Measurements from ENCODE around the gene BMI1. TPM values are rescaled to one million over a fixed set of nuclear protein-coding genes. Genes with fewer than 3 reads are reported as not detected.
A peak's percentile ranks its signal among the peaks of the same experiment; 100 is the strongest.

BMI1 gene
- polyA plus RNA-seq, 3 donors from 2014 or later, result 23.4 to 52.9 (median 29.6) TPM

DNA sequence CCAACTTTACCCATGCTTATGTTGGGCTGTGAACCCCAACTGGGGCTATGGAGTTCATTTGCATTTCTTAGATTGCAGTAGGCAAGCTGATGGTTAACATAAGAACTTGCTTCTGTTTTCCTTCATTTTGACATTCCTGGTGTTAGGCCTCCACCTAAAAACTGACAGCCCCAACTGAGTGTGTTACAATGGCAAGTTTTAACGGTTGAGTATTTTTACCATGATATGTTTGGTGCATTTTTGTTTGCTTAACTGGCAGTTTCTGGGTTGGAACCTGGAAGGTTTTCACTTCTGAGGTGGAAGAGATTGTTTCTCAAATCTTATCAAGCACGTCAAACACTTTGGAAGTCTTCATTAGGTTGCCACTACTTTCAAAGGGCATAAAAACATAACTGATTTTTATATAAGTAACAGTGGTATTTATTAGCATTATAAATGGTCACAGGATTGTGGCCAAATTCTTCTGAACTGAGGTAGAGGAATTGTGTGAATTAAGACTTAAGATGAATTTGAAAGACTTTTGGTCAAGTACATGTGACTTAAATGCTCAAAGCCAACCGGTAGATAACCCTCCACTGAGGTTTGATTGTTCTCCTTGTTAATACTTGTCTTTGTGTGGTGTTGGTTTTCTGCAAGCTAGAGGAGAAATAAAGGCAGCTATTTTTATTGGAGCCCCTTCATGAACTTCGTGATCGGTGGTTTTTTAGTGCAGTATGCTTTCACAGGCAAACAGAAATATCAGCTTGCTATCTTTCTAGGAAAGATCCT is 2.8 kb downstream of the BMI1 start:
- Mint-ChIP-seq H3K9me3 (peaks cover 0 to 2% (median 0%) of the 10 kb centered on the region in 6 donors), H3K36me3 (peaks cover 6 to 7% (median 7%) of the 10 kb centered on the region in 3 donors), H3K4me1 (peaks cover 47 to 61% of the 10 kb centered on the region in 2 donors), H3K4me3 (peak overlapping the region; percentile 86 to 95 (median 91)), H3K27me3 (ENCODE audit: low read depth in 3 of 3) (peaks cover 30 to 44% (median 44%) of the 10 kb centered on the region in 3 donors), H3K27ac (peak overlapping the region in 2 of 6 donors; percentile 10 to 69)
- no peak for DNase-seq

GRCh38 chr10:22324413-22324812 is 3.5 kb downstream of the BMI1 start:
- H3K36me3 Mint-ChIP-seq, result peaks cover 10 to 11% (median 11%) of the 10 kb centered on the region in 3 donors
- peaks cover 30 to 43% (median 41%) of the 10 kb centered on the region in 3 donors for H3K27me3 Mint-ChIP-seq (ENCODE audit: low read depth in 3 of 3)
- peaks cover 0 to 2% (median 0%) of the 10 kb centered on the region in 6 donors for H3K9me3 Mint-ChIP-seq
- DNase-seq, result no peak
- peak overlapping the region; percentile 78 to 95 (median 91) for H3K4me3 Mint-ChIP-seq
- peak overlapping the region; percentile 31 to 92 (median 60) for H3K27ac Mint-ChIP-seq
- H3K4me1 Mint-ChIP-seq, result peaks cover 46 to 54% of the 10 kb centered on the region in 2 donors

- peaks cover 15% of the 10 kb centered on the region in 3 donors for H3K36me3 Mint-ChIP-seq
- peaks cover 42 to 50% of the 10 kb centered on the region in 2 donors for H3K4me1 Mint-ChIP-seq
- peaks cover 30 to 40% (median 38%) of the 10 kb centered on the region in 3 donors for H3K27me3 Mint-ChIP-seq (ENCODE audit: low read depth in 3 of 3)
Measured at GRCh38 chr10:22324893-22325271, 4.0 kb downstream of the BMI1 start.

GRCh38 chr10:22325272-22326144 is 4.6 kb downstream of the BMI1 start:
- peaks cover 16% of the 10 kb centered on the region in 3 donors for H3K36me3 Mint-ChIP-seq
- peak overlapping the region; percentile 79 to 95 (median 91) for H3K4me3 Mint-ChIP-seq
- no peaks in the 10 kb centered on the region for H3K9me3 Mint-ChIP-seq
- peaks cover 39 to 45% of the 10 kb centered on the region in 2 donors for H3K4me1 Mint-ChIP-seq
- H3K27ac Mint-ChIP-seq, result peak overlapping the region; percentile 75 to 92 (median 84)
- peak; percentile 81 to 85 (median 84) for DNase-seq
- H3K27me3 Mint-ChIP-seq (ENCODE audit: low read depth in 3 of 3), result peaks cover 27 to 36% (median 34%) of the 10 kb centered on the region in 3 donors

More at GRCh38 chr10:22324893-22325271, 4.0 kb downstream of the BMI1 start:
- H3K27ac Mint-ChIP-seq, result peak overlapping the region; percentile 34 to 92 (median 79)
- peak overlapping the region; percentile 78 to 95 (median 91) for H3K4me3 Mint-ChIP-seq
- DNase-seq, result no peak
- peaks cover 0 to 2% (median 0%) of the 10 kb centered on the region in 6 donors for H3K9me3 Mint-ChIP-seq

DNA sequence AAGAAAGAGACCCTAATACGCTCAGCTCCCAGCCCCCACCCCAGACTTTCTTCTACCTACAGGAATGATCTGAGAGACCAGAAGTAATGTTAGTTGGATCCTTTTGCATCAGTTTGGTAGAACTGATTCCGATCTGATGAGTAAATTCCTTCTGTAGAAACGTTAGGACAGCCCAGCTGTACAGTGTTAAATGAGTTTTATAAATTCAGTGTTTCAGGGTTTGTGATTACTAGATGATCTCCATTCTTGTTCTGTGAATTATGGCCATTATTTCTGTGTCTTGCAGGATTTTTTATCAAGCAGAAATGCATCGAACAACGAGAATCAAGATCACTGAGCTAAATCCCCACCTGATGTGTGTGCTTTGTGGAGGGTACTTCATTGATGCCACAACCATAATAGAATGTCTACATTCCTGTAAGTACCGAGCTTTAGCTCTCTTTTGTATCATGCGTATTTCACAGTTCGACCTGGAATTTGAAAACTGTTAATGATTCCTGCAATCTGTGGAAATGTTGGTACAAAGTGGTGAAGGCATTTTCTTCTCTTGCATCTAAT is 5.3 kb downstream of the BMI1 start:
- Mint-ChIP-seq H3K4me1 (peaks cover 39 to 45% of the 10 kb centered on the region in 2 donors), H3K9me3 (no peaks in the 10 kb centered on the region), H3K36me3 (peaks cover 16% of the 10 kb centered on the region in 3 donors), H3K4me3 (peak overlapping the region; percentile 71 to 85 (median 79)), H3K27me3 (ENCODE audit: low read depth in 3 of 3) (peaks cover 25 to 34% (median 33%) of the 10 kb centered on the region in 3 donors), H3K27ac (peak overlapping the region; percentile 69 to 91 (median 80))
- no peak for DNase-seq

DNA sequence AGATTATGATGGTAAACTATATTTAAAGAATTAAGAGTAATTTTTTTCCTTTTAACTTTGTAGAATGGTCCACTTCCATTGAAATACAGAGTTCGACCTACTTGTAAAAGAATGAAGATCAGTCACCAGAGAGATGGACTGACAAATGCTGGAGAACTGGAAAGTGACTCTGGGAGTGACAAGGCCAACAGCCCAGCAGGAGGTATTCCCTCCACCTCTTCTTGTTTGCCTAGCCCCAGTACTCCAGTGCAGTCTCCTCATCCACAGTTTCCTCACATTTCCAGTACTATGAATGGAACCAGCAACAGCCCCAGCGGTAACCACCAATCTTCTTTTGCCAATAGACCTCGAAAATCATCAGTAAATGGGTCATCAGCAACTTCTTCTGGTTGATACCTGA is 8.3 kb downstream of the BMI1 start:
- peaks cover 20 to 38% (median 20%) of the 10 kb centered on the region in 3 donors for H3K27me3 Mint-ChIP-seq (ENCODE audit: low read depth in 3 of 3)
- peaks cover 16 to 19% (median 16%) of the 10 kb centered on the region in 3 donors for H3K36me3 Mint-ChIP-seq
- no peak overlapping the region for H3K27ac Mint-ChIP-seq
- H3K4me1 Mint-ChIP-seq, result peaks cover 39 to 45% of the 10 kb centered on the region in 2 donors
- peaks cover 0 to 2% (median 0%) of the 10 kb centered on the region in 6 donors for H3K9me3 Mint-ChIP-seq
- no peak overlapping the region for H3K4me3 Mint-ChIP-seq
- DNase-seq, result no peak

- peak overlapping the region; percentile 73 to 89 (median 84) for H3K4me3 Mint-ChIP-seq
- H3K4me1 Mint-ChIP-seq, result peaks cover 31 to 39% of the 10 kb centered on the region in 2 donors
Measured at GRCh38 chr10:22332116-22332692, 11.3 kb downstream of the BMI1 start.

GRCh38 chr10:22333167-22333974 is 12.5 kb downstream of the BMI1 start:
- H3K27me3 Mint-ChIP-seq (ENCODE audit: low read depth in 3 of 3), result peaks cover 26 to 52% (median 27%) of the 10 kb centered on the region in 3 donors
- H3K4me3 Mint-ChIP-seq, result peak overlapping the region; percentile 73 to 89 (median 84)
- peaks cover 0 to 2% (median 0%) of the 10 kb centered on the region in 6 donors for H3K9me3 Mint-ChIP-seq
- peak overlapping the region; percentile 85 to 94 (median 86) for H3K27ac Mint-ChIP-seq
- peak; percentile 59 to 70 (median 62) for DNase-seq
- H3K4me1 Mint-ChIP-seq, result peaks cover 34 to 44% of the 10 kb centered on the region in 2 donors
- peaks cover 9 to 13% (median 9%) of the 10 kb centered on the region in 3 donors for H3K36me3 Mint-ChIP-seq

More at GRCh38 chr10:22332116-22332692, 11.3 kb downstream of the BMI1 start:
- H3K27me3 Mint-ChIP-seq (ENCODE audit: low read depth in 3 of 3), result peaks cover 15 to 40% (median 18%) of the 10 kb centered on the region in 3 donors
- no peak for DNase-seq
- peaks cover 0 to 2% (median 0%) of the 10 kb centered on the region in 6 donors for H3K9me3 Mint-ChIP-seq
- H3K36me3 Mint-ChIP-seq, result peaks cover 16 to 19% (median 16%) of the 10 kb centered on the region in 3 donors
- peak overlapping the region; percentile 16 to 94 (median 86) for H3K27ac Mint-ChIP-seq

GRCh38 chr10:22333975-22334282 is 13.0 kb downstream of the BMI1 start:
- Mint-ChIP-seq H3K27me3 (ENCODE audit: low read depth in 3 of 3) (peaks cover 31 to 58% (median 32%) of the 10 kb centered on the region in 3 donors), H3K9me3 (peaks cover 0 to 2% (median 0%) of the 10 kb centered on the region in 6 donors), H3K4me1 (peaks cover 34 to 44% of the 10 kb centered on the region in 2 donors), H3K4me3 (peak overlapping the region; percentile 73 to 89 (median 84)), H3K27ac (peak overlapping the region; percentile 85 to 94 (median 86)), H3K36me3 (peaks cover 9 to 13% (median 9%) of the 10 kb centered on the region in 3 donors)
- DNase-seq, result no peak

DNA sequence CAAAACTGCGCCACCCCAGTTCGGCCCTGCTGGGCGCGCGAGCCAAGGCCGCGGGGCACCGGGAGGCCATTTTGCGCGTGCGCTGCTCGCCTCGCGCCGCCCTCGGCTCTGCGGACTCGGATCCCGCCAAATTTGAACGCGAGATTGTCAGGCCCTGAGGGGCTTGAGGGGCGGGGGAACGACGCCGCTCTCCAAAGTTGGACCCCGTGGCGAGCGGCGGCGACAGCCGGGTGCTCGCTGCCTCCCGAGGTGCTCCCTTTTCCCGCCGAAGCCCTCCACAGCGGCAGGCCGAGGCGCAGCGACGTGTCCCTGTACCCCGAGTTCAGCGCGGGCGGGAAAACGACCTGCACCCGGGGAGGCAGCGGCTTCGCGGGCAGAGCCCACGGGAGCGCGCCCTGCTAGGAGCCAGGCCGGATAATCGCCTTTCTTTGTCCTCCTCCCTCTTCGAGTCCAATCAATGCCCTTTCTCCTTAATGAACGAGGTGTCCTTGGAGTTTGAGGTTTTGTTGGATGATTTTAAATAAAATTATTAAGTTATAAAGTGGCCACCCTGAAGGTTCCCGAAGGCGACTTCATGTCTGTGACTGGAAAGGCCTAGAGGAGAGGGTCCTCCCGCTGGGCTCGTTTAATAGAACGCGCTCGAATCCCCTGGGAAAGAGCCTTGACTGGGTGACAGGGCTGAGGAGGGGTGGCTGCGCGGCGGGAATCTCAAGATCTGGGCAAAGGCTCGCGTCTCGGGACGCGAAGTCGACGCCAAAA is 13.7 kb downstream of the BMI1 start:
- Mint-ChIP-seq H3K27me3 (ENCODE audit: low read depth in 3 of 3) (peaks cover 32 to 64% (median 39%) of the 10 kb centered on the region in 3 donors), H3K27ac (peak overlapping the region in 5 of 6 donors; percentile 85 to 96 (median 94))

GRCh38 chr10:22335173-22335933 is 14.5 kb downstream of the BMI1 start:
- Mint-ChIP-seq H3K27me3 (ENCODE audit: low read depth in 3 of 3) (peaks cover 39 to 72% (median 46%) of the 10 kb centered on the region in 3 donors), H3K9me3 (peaks cover 0 to 2% (median 0%) of the 10 kb centered on the region in 6 donors), H3K4me1 (peaks cover 40 to 52% of the 10 kb centered on the region in 2 donors), H3K4me3 (peak overlapping the region; percentile 87 to 93 (median 89)), H3K36me3 (peaks cover 0 to 3% (median 0%) of the 10 kb centered on the region in 3 donors), H3K27ac (peak overlapping the region; percentile 51 to 96 (median 94))
- DNase-seq, result peak; percentile 79 to 82 (median 82)

More for the DNA sequence above, 13.7 kb downstream of the BMI1 start:
- DNase-seq, result no peak
- Mint-ChIP-seq H3K4me1 (peaks cover 34 to 44% of the 10 kb centered on the region in 2 donors), H3K4me3 (peak overlapping the region; percentile 87 to 93 (median 89)), H3K9me3 (peaks cover 0 to 2% (median 0%) of the 10 kb centered on the region in 6 donors), H3K36me3 (peaks cover 3 to 7% (median 4%) of the 10 kb centered on the region in 3 donors)

All from immature natural killer cell (primary cell).